ENCODE data around the gene OSBPL2. TPM values are rescaled to one million over a fixed set of nuclear protein-coding genes. Genes with fewer than 3 reads are reported as not detected.

Gene OSBPL2
- total and polyA plus RNA-seq, 2 donors (not counting 1 experiment from before 2014, with no cell fraction given) = 28.1 to 74.3 TPM

GRCh38 chr20:62280303-62280702 lies 42.0 kb downstream of the OSBPL2 start:
- H3K4me1 ChIP-seq (ENCODE audit: control insufficient read depth in 2 of 2, insufficient read depth in 2 of 2, low read length in 2 of 2) = peaks cover 3 to 5% of the 10 kb centered on the region in 2 donors
- Mint-ChIP-seq H3K27ac (no peak overlapping the region), H3K27me3 (no peaks in the 10 kb centered on the region), H3K4me3 (no peak overlapping the region), H3K4me1 (peaks cover 3% of the 10 kb centered on the region), H3K9me3 (ENCODE audit: insufficient read depth) (no peaks in the 10 kb centered on the region)
- H2AFZ ChIP-seq (ENCODE audit: insufficient read depth, low read depth, low read length, poor library complexity, severe bottlenecking) = no peak overlapping the region
- H3K36me3 ChIP-seq (replicated peaks in 1 of 2; ENCODE audit: control extremely low read depth in 1 of 2, control insufficient read depth in 1 of 2, extremely low read depth in 1 of 2, insufficient read depth in 2 of 2, low read length in 1 of 2) = peaks cover 2 to 61% of the 10 kb centered on the region in 2 experiments
- TF ChIP-seq CTCF (IDR thresholded peaks at IDR 0.05) (no peak), EZH2 (IDR thresholded peaks at IDR 0.05; ENCODE audit: borderline replicate concordance, insufficient read depth, low read depth, low read length, poor library complexity, severe bottlenecking) (no peak)
- ATAC-seq (ENCODE audit: low read depth) = no peak
- WGBS (ENCODE audit: insufficient coverage) = 100% methylated on average over 3 of the region's 4 CpGs
- no peak overlapping the region for H3K9ac ChIP-seq (ENCODE audit: low read length)
- POLR2A ChIA-PET = no interaction called here
- CTCF ChIA-PET = no interaction called here
- intact Hi-C loops (cut with micrococcal nuclease) = no loop called here
- peaks cover 7% of the 10 kb centered on the region for H3K79me2 ChIP-seq (ENCODE audit: control insufficient read depth, insufficient read depth, low read length)
- no peaks in the 10 kb centered on the region for H3K27me3 ChIP-seq (replicated peaks in 1 of 4; ENCODE audit: control extremely low read depth in 1 of 4, control insufficient read depth in 3 of 4, insufficient read depth in 4 of 4, low read length in 3 of 4)
- H3K9me3 ChIP-seq (ENCODE audit: control extremely low read depth in 1 of 3, control insufficient read depth in 2 of 3, insufficient read depth in 1 of 3, low read length in 2 of 3) = no peaks in the 10 kb centered on the region
- H4K20me1 ChIP-seq (ENCODE audit: control insufficient read depth, insufficient read depth, low read length, poor library complexity, severe bottlenecking) = peaks cover 6% of the 10 kb centered on the region
- H3K4me2 ChIP-seq (replicated peaks; ENCODE audit: low read depth, low read length, poor library complexity, severe bottlenecking) = no peak overlapping the region
- no peak overlapping the region for H3K4me3 ChIP-seq (ENCODE audit: control extremely low read depth in 1 of 5, extremely low read depth in 1 of 5, insufficient read depth in 1 of 5, low read depth in 2 of 5, low read length in 4 of 5)
- H3K27ac ChIP-seq (ENCODE audit: low read length in 2 of 2) = no peak overlapping the region
- no peak for DNase-seq

GRCh38 chr20:62281161-62281933 lies 43.0 kb downstream of the OSBPL2 start:
- Histone ChIP-seq H3K27ac (ENCODE audit: low read length in 2 of 2) (no peak overlapping the region), H3K36me3 (replicated peaks in 1 of 2; ENCODE audit: control extremely low read depth in 1 of 2, control insufficient read depth in 1 of 2, extremely low read depth in 1 of 2, insufficient read depth in 2 of 2, low read length in 1 of 2) (peaks cover 0 to 71% of the 10 kb centered on the region in 2 experiments), H4K20me1 (ENCODE audit: control insufficient read depth, insufficient read depth, low read length, poor library complexity, severe bottlenecking) (peaks cover 6% of the 10 kb centered on the region), H3K4me1 (ENCODE audit: control insufficient read depth in 2 of 2, insufficient read depth in 2 of 2, low read length in 2 of 2) (no peaks in the 10 kb centered on the region), H3K27me3 (replicated peaks in 1 of 4; ENCODE audit: control extremely low read depth in 1 of 4, control insufficient read depth in 3 of 4, insufficient read depth in 4 of 4, low read length in 3 of 4) (no peaks in the 10 kb centered on the region), H3K79me2 (ENCODE audit: control insufficient read depth, insufficient read depth, low read length) (peaks cover 4% of the 10 kb centered on the region), H2AFZ (ENCODE audit: insufficient read depth, low read depth, low read length, poor library complexity, severe bottlenecking) (no peak overlapping the region), H3K4me2 (replicated peaks; ENCODE audit: low read depth, low read length, poor library complexity, severe bottlenecking) (no peak overlapping the region), H3K4me3 (ENCODE audit: control extremely low read depth in 1 of 5, extremely low read depth in 1 of 5, insufficient read depth in 1 of 5, low read depth in 2 of 5, low read length in 4 of 5) (no peak overlapping the region), H3K9ac (ENCODE audit: low read length) (no peak overlapping the region), H3K9me3 (ENCODE audit: control extremely low read depth in 1 of 3, control insufficient read depth in 2 of 3, insufficient read depth in 1 of 3, low read length in 2 of 3) (no peaks in the 10 kb centered on the region)
- 97% methylated on average over 31 of the region's 31 CpGs for WGBS (ENCODE audit: insufficient coverage)
- no peaks in the 10 kb centered on the region for H3K27me3 Mint-ChIP-seq
- H3K4me1 Mint-ChIP-seq = no peaks in the 10 kb centered on the region
- TF ChIP-seq CTCF (IDR thresholded peaks at IDR 0.05) = no peak
- TF ChIP-seq EZH2 (IDR thresholded peaks at IDR 0.05; ENCODE audit: borderline replicate concordance, insufficient read depth, low read depth, low read length, poor library complexity, severe bottlenecking) = no peak
- ATAC-seq (ENCODE audit: low read depth) (no peak), DNase-seq (no peak)
- CTCF ChIA-PET = no interaction called here
- intact Hi-C loops (cut with micrococcal nuclease) = no loop called here
- H3K4me3 Mint-ChIP-seq = no peak overlapping the region
- H3K9me3 Mint-ChIP-seq (ENCODE audit: insufficient read depth) = no peaks in the 10 kb centered on the region
- POLR2A ChIA-PET = no interaction called here
- no peak overlapping the region for H3K27ac Mint-ChIP-seq
